ENCODE results near the gene ST6GALNAC6.
"Not testable (repeated sequence)": the region's sequence is repeated elsewhere in the genome, so short reads cannot be mapped to it uniquely, and the experiment has no call there.

Gene ST6GALNAC6

GRCh38 chr9:127837346-127837745 is 62.1 kb downstream of the ST6GALNAC6 start:
- Histone ChIP-seq H3K4me1 (ENCODE audit: insufficient read depth, low read length, poor library complexity, severe bottlenecking) (peaks cover 11% of the 10 kb centered on the region), H3K9ac (ENCODE audit: low read depth, low read length, poor library complexity, severe bottlenecking) (no peak overlapping the region), H3K27me3 (ENCODE audit: insufficient read depth, low read length, poor library complexity, severe bottlenecking) (no peaks in the 10 kb centered on the region), H3F3A (ENCODE audit: low read depth) (no peaks in the 10 kb centered on the region), H3K9me3 (ENCODE audit: insufficient read depth, low read depth, low read length) (no peaks in the 10 kb centered on the region), H3K9me2 (replicated peaks; ENCODE audit: low read depth, low read length) (no peaks in the 10 kb centered on the region), H3K79me2 (ENCODE audit: insufficient read depth, low read length) (no peaks in the 10 kb centered on the region), H4K20me1 (ENCODE audit: insufficient read depth, low read length, poor library complexity, severe bottlenecking) (no peaks in the 10 kb centered on the region), H3K36me3 (ENCODE audit: insufficient read depth, low read length) (no peaks in the 10 kb centered on the region), H3K4me3 (ENCODE audit: low read length, poor library complexity, severe bottlenecking) (no peak overlapping the region), H3K4me2 (ENCODE audit: low read depth, low read length, poor library complexity, severe bottlenecking) (no peak overlapping the region), H2AFZ (ENCODE audit: low read length) (no peak overlapping the region)
- TF ChIP-seq CTCF (conservative IDR thresholded peaks at IDR 0.05; ENCODE audit: low read length) (no peak), EZH2phosphoT487 (IDR thresholded peaks at IDR 0.05; ENCODE audit: borderline replicate concordance) (no peak)

GRCh38 chr9:127836561-127836960 is 62.8 kb downstream of the ST6GALNAC6 start:
- H3K9ac ChIP-seq (ENCODE audit: low read depth, low read length, poor library complexity, severe bottlenecking); H3K36me3 ChIP-seq (ENCODE audit: insufficient read depth, low read length); H3F3A ChIP-seq (ENCODE audit: low read depth); H3K9me3 ChIP-seq (ENCODE audit: insufficient read depth, low read depth, low read length); H3K4me2 ChIP-seq (ENCODE audit: low read depth, low read length, poor library complexity, severe bottlenecking); H3K79me2 ChIP-seq (ENCODE audit: insufficient read depth, low read length); H2AFZ ChIP-seq (ENCODE audit: low read length); H3K27me3 ChIP-seq (ENCODE audit: insufficient read depth, low read length, poor library complexity, severe bottlenecking); H3K9me2 ChIP-seq (replicated peaks; ENCODE audit: low read depth, low read length); H3K4me3 ChIP-seq (ENCODE audit: low read length, poor library complexity, severe bottlenecking); H4K20me1 ChIP-seq (ENCODE audit: insufficient read depth, low read length, poor library complexity, severe bottlenecking): not testable (repeated sequence)
- H3K4me1 ChIP-seq (ENCODE audit: insufficient read depth, low read length, poor library complexity, severe bottlenecking) = peaks cover 11% of the 10 kb centered on the region

- Histone ChIP-seq H3K9me2 (replicated peaks; ENCODE audit: low read depth, low read length) (no peaks in the 10 kb centered on the region), H2AFZ (ENCODE audit: low read length) (no peak overlapping the region), H3K27me3 (ENCODE audit: insufficient read depth, low read length, poor library complexity, severe bottlenecking) (no peaks in the 10 kb centered on the region), H3F3A (ENCODE audit: low read depth) (no peaks in the 10 kb centered on the region), H3K79me2 (ENCODE audit: insufficient read depth, low read length) (no peaks in the 10 kb centered on the region), H4K20me1 (ENCODE audit: insufficient read depth, low read length, poor library complexity, severe bottlenecking) (no peaks in the 10 kb centered on the region), H3K4me1 (ENCODE audit: insufficient read depth, low read length, poor library complexity, severe bottlenecking) (peaks cover 11% of the 10 kb centered on the region), H3K4me2 (ENCODE audit: low read depth, low read length, poor library complexity, severe bottlenecking) (no peak overlapping the region), H3K9ac (ENCODE audit: low read depth, low read length, poor library complexity, severe bottlenecking) (no peak overlapping the region), H3K36me3 (ENCODE audit: insufficient read depth, low read length) (no peaks in the 10 kb centered on the region), H3K9me3 (ENCODE audit: insufficient read depth, low read depth, low read length) (no peaks in the 10 kb centered on the region), H3K4me3 (ENCODE audit: low read length, poor library complexity, severe bottlenecking) (no peak overlapping the region)
- TF ChIP-seq EZH2phosphoT487 (IDR thresholded peaks at IDR 0.05; ENCODE audit: borderline replicate concordance) (no peak), CTCF (conservative IDR thresholded peaks at IDR 0.05; ENCODE audit: low read length) (no peak)
These were observed 63.3 kb downstream of the ST6GALNAC6 start for GRCh38 chr9:127835991-127836516.

Measured in Loucy (cell line).